Cardiac muscle cell (in vitro differentiated cells and primary cell): ENCODE data around the gene TBX5. TPM values are rescaled to one million over a fixed set of nuclear protein-coding genes. Genes with fewer than 3 reads are reported as not detected.
A peak's percentile ranks its signal among the peaks of the same experiment; 100 is the strongest.

Experiments used
- DNase-seq, 2 donors: peaks; one replicate each; pipeline versions ENCODE4 v3.0.0 to v3.0.0-alpha.2; 2010 to 2017; ENCODE audit warnings: low read depth in 1 of 2, low spot score in 1 of 2
- H3K27ac ChIP-seq: fragments of 200-600 bp; sonication (generic); 2 replicates; pipeline ENCODE4 v1.5.1; 2016
- H3K27me3 ChIP-seq: fragments of 200-600 bp; sonication (generic); 2 replicates; pipeline ENCODE4 v1.6.0; 2016; ENCODE audit warnings: control low read depth
- H3K36me3 ChIP-seq: fragments of 200-600 bp; sonication (generic); 2 replicates; pipeline ENCODE4 v1.5.1; 2016; ENCODE audit warnings: control low read depth
- H3K4me1 ChIP-seq: fragments of 200-600 bp; sonication (generic); 2 replicates; pipeline ENCODE4 v1.8.1; 2017; ENCODE audit warnings: low read depth, mild to moderate bottlenecking, mixed run types
- H3K4me3 ChIP-seq: fragments of 200-600 bp; sonication (generic); 2 replicates; pipeline ENCODE4 v1.5.1; 2016; ENCODE audit warnings: mild to moderate bottlenecking
- H3K9me3 ChIP-seq: fragments of 200-600 bp; sonication (generic); 2 replicates; pipeline ENCODE4 v1.5.1; 2017; ENCODE audit warnings: low read depth, mild to moderate bottlenecking, control low read depth
- polyA plus RNA-seq: library from polyadenylated mRNA; unstranded; fragments of >200 nt; fragmentation: Nextera tagmentation; extraction: Ambion mirVana; gene quantifications from 2 replicates; pipeline ENCODE4 v1.2.1, GENCODE V29; 2016
- total RNA-seq: library from RNA; depleted of rRNA; stranded (reverse); fragments of >200 nt; gene quantifications from 2 replicates; pipeline ENCODE4 v1.2.3, GENCODE V29; 2016
- TF ChIP-seq, protein P1 (sequence below): IDR thresholded peaks from 2 replicates; pipeline ENCODE4 v1.5.1; 2012; ENCODE audit warnings: low read depth, mild to moderate bottlenecking, low read length

Gene TBX5
- total and polyA plus RNA-seq, 2 experiments from 2014 or later: 83.3 to 109 TPM

DNA sequence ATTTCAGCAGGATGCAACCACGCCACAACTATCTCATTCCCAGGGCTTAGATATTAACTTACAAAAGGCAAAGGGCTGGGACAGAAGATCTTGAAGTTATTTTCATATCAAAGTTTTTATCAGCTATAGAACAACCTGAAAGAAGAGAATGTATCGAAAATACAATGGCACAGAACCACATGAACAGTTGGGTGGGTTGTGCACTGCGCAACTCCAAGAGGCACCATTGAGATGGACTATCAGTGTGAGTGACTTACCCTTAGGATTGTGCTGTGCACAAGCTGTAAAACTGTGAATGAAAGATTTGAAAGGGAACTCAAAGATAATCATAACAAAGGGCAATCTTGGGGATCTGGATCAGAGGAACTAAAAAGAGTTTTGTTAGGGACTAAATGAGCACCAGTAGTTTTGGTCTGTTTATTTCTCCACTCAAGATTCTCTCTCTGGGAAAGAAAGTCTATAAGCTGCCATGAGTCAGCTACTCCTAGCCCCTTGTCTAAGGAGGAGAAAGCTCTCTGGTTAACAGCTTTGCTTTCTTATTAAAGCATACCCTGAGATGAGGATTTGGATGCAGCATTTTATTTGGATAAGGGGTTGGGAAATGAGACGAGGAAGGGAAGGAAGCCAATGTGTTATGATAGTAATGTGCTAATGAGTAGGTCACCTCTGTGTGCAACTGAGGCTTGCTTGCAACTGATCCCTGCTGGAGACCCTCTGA, 62.2 kb downstream of the TBX5 start:
- peaks cover 25% of the 10 kb centered on the region for H3K4me1 ChIP-seq
- H3K27me3 ChIP-seq: no peaks in the 10 kb centered on the region
- H3K9me3 ChIP-seq: no peaks in the 10 kb centered on the region
- no peaks in the 10 kb centered on the region for H3K36me3 ChIP-seq
- no peak overlapping the region for H3K4me3 ChIP-seq
- TF ChIP-seq, protein P1, sequence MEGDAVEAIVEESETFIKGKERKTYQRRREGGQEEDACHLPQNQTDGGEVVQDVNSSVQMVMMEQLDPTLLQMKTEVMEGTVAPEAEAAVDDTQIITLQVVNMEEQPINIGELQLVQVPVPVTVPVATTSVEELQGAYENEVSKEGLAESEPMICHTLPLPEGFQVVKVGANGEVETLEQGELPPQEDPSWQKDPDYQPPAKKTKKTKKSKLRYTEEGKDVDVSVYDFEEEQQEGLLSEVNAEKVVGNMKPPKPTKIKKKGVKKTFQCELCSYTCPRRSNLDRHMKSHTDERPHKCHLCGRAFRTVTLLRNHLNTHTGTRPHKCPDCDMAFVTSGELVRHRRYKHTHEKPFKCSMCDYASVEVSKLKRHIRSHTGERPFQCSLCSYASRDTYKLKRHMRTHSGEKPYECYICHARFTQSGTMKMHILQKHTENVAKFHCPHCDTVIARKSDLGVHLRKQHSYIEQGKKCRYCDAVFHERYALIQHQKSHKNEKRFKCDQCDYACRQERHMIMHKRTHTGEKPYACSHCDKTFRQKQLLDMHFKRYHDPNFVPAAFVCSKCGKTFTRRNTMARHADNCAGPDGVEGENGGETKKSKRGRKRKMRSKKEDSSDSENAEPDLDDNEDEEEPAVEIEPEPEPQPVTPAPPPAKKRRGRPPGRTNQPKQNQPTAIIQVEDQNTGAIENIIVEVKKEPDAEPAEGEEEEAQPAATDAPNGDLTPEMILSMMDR: no peak
- no peak overlapping the region for H3K27ac ChIP-seq
- no peak for DNase-seq

DNA sequence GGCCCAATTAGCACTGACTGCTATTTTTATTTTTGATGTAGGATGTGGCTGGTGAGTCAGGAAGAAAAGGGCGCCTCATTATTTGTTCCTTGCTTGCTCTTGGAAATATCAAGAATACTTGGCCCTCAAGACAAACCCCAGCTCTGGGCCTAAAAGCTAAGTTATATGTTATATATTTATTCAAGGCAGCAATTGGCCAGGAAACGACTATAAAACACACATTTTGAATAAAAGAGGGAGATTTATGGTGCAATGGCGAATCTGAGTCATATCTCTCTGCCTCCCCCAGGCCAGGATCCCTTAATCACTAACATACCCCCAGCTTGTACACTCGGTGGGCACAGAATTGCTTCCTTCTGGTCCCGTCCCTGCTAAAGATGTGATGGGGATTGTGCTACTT, 63.3 kb downstream of the TBX5 start:
- no peaks in the 10 kb centered on the region for H3K9me3 ChIP-seq
- no peaks in the 10 kb centered on the region for H3K36me3 ChIP-seq
- H3K4me1 ChIP-seq: peaks cover 25% of the 10 kb centered on the region
- TF ChIP-seq, protein P1: no peak
- H3K4me3 ChIP-seq: no peak overlapping the region
- H3K27ac ChIP-seq: no peak overlapping the region
- H3K27me3 ChIP-seq: no peaks in the 10 kb centered on the region
- no peak for DNase-seq

DNA sequence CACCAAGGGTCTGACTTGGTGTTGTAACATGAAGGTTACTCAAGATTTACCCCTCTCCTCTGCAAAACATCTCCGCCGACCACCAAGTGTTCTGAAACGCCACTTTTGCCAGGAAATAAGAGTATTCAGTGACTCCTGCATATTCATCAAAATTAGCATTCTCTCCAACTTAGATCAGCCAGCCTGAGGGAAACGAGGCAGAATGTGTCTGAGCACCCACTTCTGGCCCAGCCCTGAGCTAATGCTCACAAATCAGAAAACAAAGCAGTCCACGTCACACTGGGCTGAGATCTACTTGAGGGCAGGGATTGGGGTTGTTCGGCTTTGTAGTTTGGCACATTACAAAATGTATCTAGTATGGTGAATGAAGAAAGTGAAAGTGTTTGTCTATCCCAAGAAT, 64.3 kb downstream of the TBX5 start:
- Histone ChIP-seq H3K27me3 (no peaks in the 10 kb centered on the region), H3K36me3 (no peaks in the 10 kb centered on the region), H3K4me3 (no peak overlapping the region), H3K4me1 (peaks cover 29% of the 10 kb centered on the region), H3K27ac (no peak overlapping the region), H3K9me3 (no peaks in the 10 kb centered on the region)
- no peak for DNase-seq
- TF ChIP-seq, protein P1: no peak

DNA sequence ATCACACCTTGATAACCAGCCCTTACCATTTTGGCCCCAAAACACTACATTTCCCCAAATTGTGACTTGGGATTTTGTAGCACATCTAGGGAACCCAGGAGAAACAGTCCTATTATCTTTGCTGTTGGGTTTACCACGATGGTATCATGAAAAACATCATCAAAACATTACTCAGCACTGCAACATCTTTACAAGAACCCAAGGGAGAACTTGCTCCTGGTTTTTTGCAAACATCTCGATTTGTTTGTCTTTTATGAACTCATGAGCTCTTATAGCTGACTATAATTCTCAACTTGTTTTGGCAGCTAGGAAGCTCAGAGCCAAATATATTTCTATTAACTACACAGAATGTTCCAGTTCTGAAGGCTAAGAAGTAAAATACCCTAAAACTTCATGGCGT, 65.7 kb downstream of the TBX5 start:
- no peaks in the 10 kb centered on the region for H3K9me3 ChIP-seq

DNA sequence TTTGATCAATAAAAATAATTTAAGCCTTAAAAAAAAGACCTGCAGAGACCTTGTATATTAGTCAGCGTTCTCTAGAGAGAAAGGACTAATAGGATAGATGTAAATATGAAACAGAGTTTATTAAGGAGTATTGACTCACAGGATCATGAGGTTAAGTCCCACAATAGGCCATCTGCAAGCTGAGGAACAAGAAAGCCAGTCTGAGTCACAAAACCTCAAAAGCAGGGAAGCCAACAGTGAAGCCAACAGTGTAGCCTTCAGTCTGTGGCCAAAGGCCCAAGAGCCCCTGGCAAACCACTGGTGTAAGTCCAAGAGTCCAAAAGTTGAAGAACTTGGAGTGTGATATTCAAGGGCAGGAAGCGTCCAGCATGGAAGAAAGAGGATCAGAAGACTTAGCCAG, 66.3 kb downstream of the TBX5 start:
- TF ChIP-seq, protein P1: no peak
- Histone ChIP-seq H3K9me3 (no peaks in the 10 kb centered on the region), H3K4me3 (no peak overlapping the region), H3K27ac (no peak overlapping the region), H3K36me3 (no peaks in the 10 kb centered on the region), H3K4me1 (peaks cover 35% of the 10 kb centered on the region), H3K27me3 (no peaks in the 10 kb centered on the region)
- DNase-seq: peak in 1 of 2 donors; percentile 29

More for the DNA sequence above, 65.7 kb downstream of the TBX5 start:
- Histone ChIP-seq H3K4me1 (peaks cover 35% of the 10 kb centered on the region), H3K27ac (no peak overlapping the region), H3K36me3 (no peaks in the 10 kb centered on the region), H3K4me3 (no peak overlapping the region), H3K27me3 (no peaks in the 10 kb centered on the region)
- DNase-seq: no peak
- TF ChIP-seq, protein P1: no peak
